HepG2 (cell line): Measurements from ENCODE around the gene MAP2K3. TPM values are rescaled to one million over a fixed set of nuclear protein-coding genes. Genes with fewer than 3 reads are reported as not detected.

Experiments used
- ATAC-seq: fragments of 200-7000 bp; cut with Tn5 transposase; 3 replicates; pipeline ENCODE4 v1.9.1; 2020; ENCODE audit warnings: mild to moderate bottlenecking, moderate library complexity
- BruUV-seq: library from RNA; stranded (reverse); fragments of 400-500 nt; replicated peaks from 2 replicates; lab custom pipeline; 2021; lab: Mats Ljungman, UMichigan
- CTCF ChIA-PET: fragments of 300-600 bp; formaldehyde crosslinking; extraction: SDS; loops from one replicate; lab custom pipeline; 2021; ENCODE audit warnings: low total read pairs, inconsistent platforms, low intra/inter-chr PET ratio; lab: Yijun Ruan, JAX
- POLR2A ChIA-PET: fragments of 350-600 bp; sonication (Branson Sonifier 250); formaldehyde crosslinking; loops from one replicate; lab custom pipeline; 2020; ENCODE audit warnings: antibody characterized with exemption, inconsistent platforms; lab: Yijun Ruan, JAX
- DNase-seq: peaks from one replicate; pipeline ENCODE4 v3.0.0-alpha.2; 2015; ENCODE audit warnings: low spot score
- FAIRE-seq: peaks from 3 replicates; lab custom pipeline; 2011; peaks lifted over from hg19 to GRCh38; lab: Jason Lieb, UNC
- H2AFZ ChIP-seq: one replicate; pipeline ENCODE4 v1.6.1; 2011; ENCODE audit warnings: low read length, inconsistent platforms
- H3K27ac ChIP-seq: fragments of 300-600 bp; 3 replicates; pipeline ENCODE4 v1.8.0; 2011; ENCODE audit warnings: mixed run types, mild to moderate bottlenecking, mixed read lengths, low read length, inconsistent platforms; ENCODE audit not compliant: insufficient read depth; ENCODE audit errors: extremely low read length
- H3K27me3 ChIP-seq, 2 experiments: fragments of 200-600 bp in 1 of 2; 2 replicates in 1 of 2; 3 replicates in 1 of 2; pipeline versions ENCODE4 v1.6.0 to v1.8.0; 2011; ENCODE audit warnings: low read length in 2 of 2, mild to moderate bottlenecking in 2 of 2, moderate library complexity in 2 of 2, inconsistent platforms in 1 of 2; ENCODE audit not compliant: insufficient read depth in 2 of 2, control insufficient read depth in 1 of 2
- H3K36me3 ChIP-seq, 2 experiments: fragments of 200-600 bp in 1 of 2; replicated peaks in 1 of 2; 2 replicates in 1 of 2; 3 replicates in 1 of 2; pipeline versions ENCODE4 v1.5.1 to v1.8.0; 2011; ENCODE audit warnings: low read length in 2 of 2, inconsistent platforms in 1 of 2; ENCODE audit not compliant: insufficient read depth in 2 of 2, control insufficient read depth in 1 of 2
- H3K4me1 ChIP-seq: 2 replicates; pipeline ENCODE4 v1.5.1; 2012; ENCODE audit warnings: low read length, inconsistent platforms; ENCODE audit not compliant: insufficient read depth
- H3K4me2 ChIP-seq: 2 replicates; pipeline ENCODE4 v1.6.0; 2011; ENCODE audit warnings: low read depth, low read length, inconsistent platforms
- H3K4me3 ChIP-seq, 3 experiments: fragments of 200-600 bp in 1 of 3; sonication (generic), shearing (Covaris generic) in 1 of 3; replicated peaks in 1 of 3; 2 replicates each; pipeline ENCODE4 v1.5.1; 2011 to 2016; ENCODE audit warnings: low read length in 3 of 3, inconsistent platforms in 2 of 3, low read depth in 2 of 3, mild to moderate bottlenecking in 2 of 3, control low read depth in 1 of 3, mixed read lengths in 1 of 3; ENCODE audit not compliant: insufficient read depth in 1 of 3
- H3K79me2 ChIP-seq: one replicate; pipeline ENCODE4 v1.6.1; 2011; ENCODE audit warnings: low read length, inconsistent platforms; ENCODE audit not compliant: insufficient read depth
- H3K9ac ChIP-seq: 2 replicates; pipeline ENCODE4 v1.6.0; 2011; ENCODE audit warnings: mild to moderate bottlenecking, low read depth, low read length, inconsistent platforms; ENCODE audit not compliant: insufficient read depth
- H3K9me3 ChIP-seq: 2 replicates; pipeline ENCODE4 v1.5.1; 2012; ENCODE audit warnings: mild to moderate bottlenecking, low read length
- H4K20me1 ChIP-seq: 2 replicates; pipeline ENCODE4 v1.6.0; 2011; ENCODE audit warnings: inconsistent platforms, mild to moderate bottlenecking, low read length, moderate library complexity; ENCODE audit not compliant: insufficient read depth
- BCL6 ChIP-seq: IDR thresholded peaks from 2 replicates; pipeline ENCODE4 v1.6.1; 2016; ENCODE audit warnings: missing genetic modification reagents, missing compliant biosample characterization
- ESRRA ChIP-seq: sonication (generic); formaldehyde crosslinking; IDR thresholded peaks from 2 replicates; pipeline ENCODE4 v1.5.1; 2020; ENCODE audit warnings: mild to moderate bottlenecking, low read depth, missing genetic modification reagents
- HNF4A ChIP-seq: sonication (generic); formaldehyde crosslinking; IDR thresholded peaks from 2 replicates; pipeline ENCODE4 v1.4.0; 2020; ENCODE audit warnings: missing genetic modification reagents
- MNT ChIP-seq: fragments of 450-650 bp; IDR thresholded peaks from 2 replicates; pipeline ENCODE4 v1.6.1; 2016
- NCOR1 ChIP-seq: fragments of 200-600 bp; sonication (generic); IDR thresholded peaks from 2 replicates; pipeline ENCODE4 v1.7.0; 2017; ENCODE audit warnings: antibody characterized with exemption, low read length, borderline replicate concordance
- RFX1 ChIP-seq: fragments of 450-650 bp; IDR thresholded peaks from 2 replicates; pipeline ENCODE4 v1.6.1; 2017
- SNAPC2 ChIP-seq: sonication (generic); formaldehyde crosslinking; IDR thresholded peaks from 2 replicates; pipeline ENCODE4 v1.8.1; 2022; ENCODE audit warnings: mild to moderate bottlenecking, missing genetic modification reagents
- SP140L ChIP-seq: sonication (generic); formaldehyde crosslinking; IDR thresholded peaks from 2 replicates; pipeline ENCODE4 v1.4.0; 2020; ENCODE audit warnings: missing genetic modification reagents, borderline replicate concordance
- SRSF9 ChIP-seq: fragments of 200-400 bp; formaldehyde crosslinking; IDR thresholded peaks from 2 replicates; pipeline ENCODE4 v1.6.1; 2018; ENCODE audit warnings: borderline replicate concordance, mild to moderate bottlenecking, low read depth, low read length; ENCODE audit not compliant: insufficient read depth, poor library complexity, severe bottlenecking
- SUZ12 ChIP-seq: fragments of 150-350 bp; IDR thresholded peaks from 2 replicates; pipeline ENCODE4 v1.6.1; 2014; ENCODE audit warnings: low read depth, low read length
- YEATS2 ChIP-seq: sonication (generic); formaldehyde crosslinking; IDR thresholded peaks from 2 replicates; pipeline ENCODE4 v1.4.0; 2020; ENCODE audit warnings: missing genetic modification reagents, borderline replicate concordance
- ZFX ChIP-seq: sonication (generic); formaldehyde crosslinking; IDR thresholded peaks from 2 replicates; pipeline ENCODE4 v1.4.0; 2020; ENCODE audit warnings: mild to moderate bottlenecking, low read depth, missing genetic modification reagents, moderate library complexity
- ZKSCAN5 ChIP-seq: sonication (generic); formaldehyde crosslinking; IDR thresholded peaks from 2 replicates; pipeline ENCODE4 v1.5.1; 2020; ENCODE audit warnings: mild to moderate bottlenecking, missing genetic modification reagents
- ZNF230 ChIP-seq: sonication (generic); formaldehyde crosslinking; IDR thresholded peaks from 2 replicates; pipeline ENCODE4 v1.4.0; 2020; ENCODE audit warnings: mild to moderate bottlenecking, missing genetic modification reagents
- ZNF543 ChIP-seq: sonication (generic); formaldehyde crosslinking; IDR thresholded peaks from 2 replicates; pipeline ENCODE4 v1.4.0; 2020; ENCODE audit warnings: mild to moderate bottlenecking, missing genetic modification reagents
- ZNF567 ChIP-seq: sonication (generic); formaldehyde crosslinking; IDR thresholded peaks from 2 replicates; pipeline ENCODE4 v1.8.1; 2023; ENCODE audit warnings: mild to moderate bottlenecking, missing genetic modification reagents, borderline replicate concordance
- ZNF710 ChIP-seq: sonication (generic); formaldehyde crosslinking; IDR thresholded peaks from 2 replicates; pipeline ENCODE4 v1.5.0; 2020; ENCODE audit warnings: mild to moderate bottlenecking, missing genetic modification reagents, borderline replicate concordance
- ZNF766 ChIP-seq: sonication (generic); formaldehyde crosslinking; IDR thresholded peaks from 2 replicates; pipeline ENCODE4 v1.5.0; 2020; ENCODE audit warnings: missing genetic modification reagents, borderline replicate concordance
- ZNF788 ChIP-seq: sonication (generic); formaldehyde crosslinking; IDR thresholded peaks from 2 replicates; pipeline ENCODE4 v1.5.0; 2020; ENCODE audit warnings: mild to moderate bottlenecking, missing genetic modification reagents, borderline replicate concordance
- WGBS: methylation state at CpG from one replicate; pipeline ENCODE4 v1.1.6; 2017; ENCODE audit warnings: low lambda C conversion rate; 5-methylcytosine and 5-hydroxymethylcytosine counted together
- in situ Hi-C: cut with HindIII; loops from 2 replicates; pipeline ENCODE4 v1.10.0; 2017; ENCODE audit warnings: low pct_unique_long_range_greater_than_20kb; ENCODE audit not compliant: extremely low pct_ligation_motif_present
- intact Hi-C: fragments of 100-400 bp; cut with micrococcal nuclease; formaldehyde crosslinking; loops from one replicate; pipeline ENCODE4 v1.10.0; 2022; ENCODE audit not compliant: unreplicated experiment
- polyA plus RNA-seq, 8 experiments: library from polyadenylated mRNA; depleted of rRNA in 3 of 8; stranded (reverse) in 7 of 8; unstranded in 1 of 8; fragments of >200 nt; fragmentation: Illumina TruSeq in 4 of 8; extraction: Trizol in 4 of 8; gene quantifications; 2 replicates each; pipeline versions ENCODE4 v1.2.1 to v1.2.3, GENCODE V29; 2011 to 2016; ENCODE audit warnings: low read depth in 4 of 8, missing spikeins in 1 of 8, mixed read lengths in 1 of 8; ENCODE audit not compliant: insufficient read depth in 1 of 8
- total RNA-seq, 5 experiments: library from RNA; depleted of rRNA; stranded (reverse); fragments of >200 nt; fragmentation: Illumina TruSeq; extraction: Trizol; gene quantifications; 2 replicates each; pipeline ENCODE4 v1.2.3, GENCODE V29; 2016; ENCODE audit warnings: low read depth in 1 of 5

MAP2K3 gene
- total and polyA plus RNA-seq, 2 of the 13 experiments (the other 11 are each of a cell fraction or from before 2014, with no cell fraction given) = 20.5 to 27.4 TPM

- TF ChIP-seq ZNF710 = no peak
- TF ChIP-seq, all 625 proteins: peak for 0
These were observed 70.4 kb downstream of the MAP2K3 start (continued) for GRCh38 chr17:21354796-21355385.

GRCh38 chr17:21355586-21355985, 71.1 kb downstream of the MAP2K3 start:
- ATAC-seq (no peak), DNase-seq (no peak), FAIRE-seq (no peak)
- in situ Hi-C loops (no loop called here), intact Hi-C loops (no loop called here)
- Histone ChIP-seq H3K9me3 (no peaks in the 10 kb centered on the region), H3K4me1 (no peaks in the 10 kb centered on the region), H3K79me2 (no peaks in the 10 kb centered on the region), H3K27me3 (peaks cover 3 to 19% of the 10 kb centered on the region in 2 experiments; a peak in 3 of 5 replicates), H3K4me3 (no peak overlapping the region), H4K20me1 (no peaks in the 10 kb centered on the region), H3K9ac (no peak overlapping the region), H3K4me2 (no peak overlapping the region), H3K27ac (no peak overlapping the region), H3K36me3 (no peaks in the 10 kb centered on the region), H2AFZ (no peak overlapping the region)
- WGBS = 51% methylated on average over 9 of the region's 12 CpGs
- no TSS peak for BruUV-seq
- ChIA-PET CTCF (no interaction called here), POLR2A (no interaction called here)
- TF ChIP-seq ESRRA (CRISPR knock-in tag) (no peak), ZKSCAN5 (CRISPR knock-in tag) (no peak), SUZ12 (no peak), NCOR1 (no peak), ZNF788 (CRISPR knock-in tag) (no peak), SP140L (CRISPR knock-in tag) (no peak), HNF4A (CRISPR knock-in tag) (no peak), ZNF543 (CRISPR knock-in tag) (no peak), RFX1 (no peak), YEATS2 (CRISPR knock-in tag) (no peak), SNAPC2 (no peak), BCL6 (CRISPR knock-in tag) (no peak), ZFX (CRISPR knock-in tag) (no peak), MNT (no peak), ZNF567 (CRISPR knock-in tag) (no peak), SRSF9 (no peak), ZNF230 (CRISPR knock-in tag) (no peak), ZNF766 (CRISPR knock-in tag) (no peak)
